KOPT-K1 (cell line): Measurements from ENCODE around the gene DLEC1.
A peak's percentile ranks its signal among the peaks of the same experiment; 100 is the strongest.
"Not testable (repeated sequence)": the region's sequence is repeated elsewhere in the genome, so short reads cannot be mapped to it uniquely, and the experiment has no call there.

Source experiments
- H3K27ac ChIP-seq: fragments of 200-600 bp; sonication (generic); 2 replicates; pipeline ENCODE4 v1.5.1; 2016; ENCODE audit warnings: antibody characterized with exemption, mild to moderate bottlenecking, low read depth, low read length; ENCODE audit not compliant: poor library complexity, severe bottlenecking
- H3K36me3 ChIP-seq: fragments of 200-600 bp; sonication (generic); 2 replicates; pipeline ENCODE4 v1.5.1; 2017; ENCODE audit warnings: antibody characterized with exemption, mild to moderate bottlenecking, low read length, moderate library complexity; ENCODE audit not compliant: insufficient read depth
- H3K9me3 ChIP-seq: fragments of 200-600 bp; sonication (generic); 2 replicates; pipeline ENCODE4 v1.5.1; 2017; ENCODE audit warnings: antibody characterized with exemption, low read length, mild to moderate bottlenecking; ENCODE audit not compliant: insufficient read depth, poor library complexity, severe bottlenecking

Gene DLEC1

DNA sequence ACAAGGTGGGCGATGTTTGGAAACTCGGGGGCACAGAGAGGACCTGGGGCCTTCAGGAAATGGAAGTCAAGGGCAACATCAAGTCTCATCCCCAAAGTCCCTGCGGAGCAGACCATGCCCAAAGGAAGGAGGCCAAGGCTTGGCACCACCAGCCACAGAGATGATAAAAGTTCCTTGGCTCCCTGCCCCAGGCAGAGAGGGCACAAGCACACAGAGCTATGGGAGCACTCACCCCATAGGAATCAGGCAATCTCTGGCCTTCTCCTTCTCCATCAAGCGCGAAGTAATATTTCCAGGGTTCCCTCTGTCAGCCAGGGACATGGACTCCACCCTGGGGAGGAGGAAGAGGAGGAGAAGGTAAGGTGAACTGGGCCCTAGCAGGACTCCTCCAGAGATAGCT, 90.0 kb downstream of the DLEC1 start:
- no peaks in the 10 kb centered on the region for H3K9me3 ChIP-seq
- no peak overlapping the region for H3K27ac ChIP-seq
- H3K36me3 ChIP-seq = peaks cover 98% of the 10 kb centered on the region

DNA sequence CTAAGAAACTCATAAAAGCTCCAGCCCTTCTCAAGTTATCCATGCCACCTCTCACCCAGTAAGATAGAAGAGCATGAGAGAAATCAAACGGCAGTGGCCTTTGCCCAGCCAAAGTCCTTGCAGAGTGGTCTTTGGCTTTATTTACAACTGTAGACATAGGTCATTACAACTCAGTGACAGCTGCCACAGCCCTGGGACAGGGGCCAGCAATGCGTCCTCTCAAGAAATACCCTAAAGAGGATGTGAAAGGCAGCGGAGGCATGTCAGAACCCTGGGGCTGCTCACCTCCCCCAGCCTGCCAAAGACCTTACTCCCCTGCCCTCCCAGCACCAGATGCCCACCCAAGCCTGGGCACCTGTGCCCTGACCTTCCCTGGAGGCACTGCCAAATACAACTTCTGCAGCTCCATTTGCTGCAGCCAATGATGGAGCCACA, 91.6 kb downstream of the DLEC1 start:
- Histone ChIP-seq H3K27ac (no peak overlapping the region), H3K36me3 (peaks cover 95% of the 10 kb centered on the region), H3K9me3 (no peaks in the 10 kb centered on the region)

DNA sequence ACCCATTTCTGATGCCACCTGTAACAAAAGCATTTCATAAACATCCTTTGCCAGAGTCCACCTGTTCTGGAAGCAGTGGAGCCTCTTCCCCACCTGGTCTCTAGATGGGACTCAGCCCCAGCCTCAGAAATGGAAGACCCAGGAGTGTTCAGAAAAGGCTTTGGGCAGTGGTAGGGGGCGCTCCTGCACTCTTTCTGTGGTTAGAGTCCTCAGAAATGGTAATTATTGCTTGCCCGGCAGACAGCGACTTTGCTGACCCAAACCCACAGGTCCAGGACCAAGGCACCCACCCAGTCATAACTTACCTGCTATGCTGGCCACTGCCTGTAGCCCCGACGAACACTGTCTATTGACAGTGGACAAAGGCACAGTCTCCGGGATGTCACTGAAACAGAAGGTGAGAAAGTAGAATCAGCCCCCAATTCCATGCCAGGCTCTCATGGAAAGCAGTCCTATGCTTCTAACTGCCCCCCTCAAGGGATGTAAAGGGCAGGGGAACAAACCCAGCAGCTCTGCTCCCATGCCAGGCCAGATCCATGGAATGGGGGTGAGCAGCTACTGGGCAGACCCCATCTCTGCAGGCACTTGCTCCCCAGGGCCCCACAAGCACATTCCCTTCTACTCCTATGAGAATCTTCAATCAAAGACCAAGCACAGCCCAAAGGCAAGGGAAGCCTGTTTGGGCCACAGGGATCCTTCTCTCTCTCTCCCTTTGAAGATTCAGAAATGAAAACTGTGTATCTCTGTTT, 92.8 kb downstream of the DLEC1 start:
- peaks cover 83% of the 10 kb centered on the region for H3K36me3 ChIP-seq
- no peaks in the 10 kb centered on the region for H3K9me3 ChIP-seq
- no peak overlapping the region for H3K27ac ChIP-seq

DNA sequence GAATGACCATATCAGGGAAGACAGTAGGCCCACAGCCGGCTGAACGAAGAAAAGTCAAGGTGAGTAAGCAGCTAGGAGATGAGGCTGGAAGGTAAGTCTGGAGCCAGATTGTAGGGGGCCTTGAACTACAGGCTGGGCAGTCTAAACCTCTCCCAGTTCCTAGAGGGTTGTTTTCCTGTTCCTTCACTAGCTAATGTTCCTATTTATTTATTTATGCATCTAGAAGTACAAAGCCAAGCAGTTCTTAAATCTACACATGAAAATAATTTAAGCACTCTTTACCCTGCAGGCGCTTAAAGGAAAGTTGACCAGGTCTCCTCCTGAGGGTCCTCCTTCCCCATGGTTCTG, 94.2 kb downstream of the DLEC1 start:
- Histone ChIP-seq H3K9me3 (no peaks in the 10 kb centered on the region), H3K36me3 (peaks cover 70% of the 10 kb centered on the region), H3K27ac (no peak overlapping the region)

DNA sequence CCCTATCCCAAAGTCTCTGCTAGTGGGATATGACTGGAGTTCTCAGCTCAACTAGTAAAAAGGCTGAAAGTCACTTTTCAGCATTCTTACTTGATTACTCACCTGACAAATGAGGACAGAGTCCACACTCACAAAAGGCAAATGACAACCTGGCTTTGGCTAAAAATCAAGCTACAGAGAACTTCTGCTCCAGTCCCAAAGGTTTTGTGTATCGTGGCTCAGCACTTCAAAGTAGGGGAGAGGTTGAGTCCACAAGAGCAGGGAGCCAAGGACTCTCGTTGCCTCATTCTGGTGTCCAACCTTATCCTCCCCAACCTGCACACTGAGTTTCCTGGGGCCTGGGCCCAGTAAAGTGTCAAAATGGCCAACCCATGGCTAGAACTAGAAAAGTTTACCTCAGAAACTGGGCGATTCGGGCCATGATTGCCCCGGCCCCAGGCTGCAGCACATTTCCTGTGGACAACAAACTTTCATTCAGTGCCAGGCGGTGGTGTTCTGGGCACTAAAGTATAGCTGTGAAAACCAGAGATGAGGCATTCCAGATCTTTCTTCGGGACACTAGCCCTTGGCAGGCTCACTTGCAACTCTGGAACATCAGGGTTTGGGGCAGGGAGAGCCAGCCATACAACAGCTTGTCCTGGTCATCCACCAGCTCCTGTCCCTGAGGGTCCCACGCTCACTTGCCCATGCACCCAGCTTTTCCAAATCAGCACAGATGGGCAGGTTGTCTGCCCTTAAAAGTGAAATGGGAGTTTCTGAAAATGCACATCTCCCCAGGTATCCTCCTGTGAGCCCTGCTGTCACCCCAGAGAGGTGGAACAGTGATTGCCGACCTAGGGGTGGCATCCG, 94.8 kb downstream of the DLEC1 start:
- Histone ChIP-seq H3K36me3 (peaks cover 64% of the 10 kb centered on the region), H3K9me3 (no peaks in the 10 kb centered on the region), H3K27ac (no peak overlapping the region)

DNA sequence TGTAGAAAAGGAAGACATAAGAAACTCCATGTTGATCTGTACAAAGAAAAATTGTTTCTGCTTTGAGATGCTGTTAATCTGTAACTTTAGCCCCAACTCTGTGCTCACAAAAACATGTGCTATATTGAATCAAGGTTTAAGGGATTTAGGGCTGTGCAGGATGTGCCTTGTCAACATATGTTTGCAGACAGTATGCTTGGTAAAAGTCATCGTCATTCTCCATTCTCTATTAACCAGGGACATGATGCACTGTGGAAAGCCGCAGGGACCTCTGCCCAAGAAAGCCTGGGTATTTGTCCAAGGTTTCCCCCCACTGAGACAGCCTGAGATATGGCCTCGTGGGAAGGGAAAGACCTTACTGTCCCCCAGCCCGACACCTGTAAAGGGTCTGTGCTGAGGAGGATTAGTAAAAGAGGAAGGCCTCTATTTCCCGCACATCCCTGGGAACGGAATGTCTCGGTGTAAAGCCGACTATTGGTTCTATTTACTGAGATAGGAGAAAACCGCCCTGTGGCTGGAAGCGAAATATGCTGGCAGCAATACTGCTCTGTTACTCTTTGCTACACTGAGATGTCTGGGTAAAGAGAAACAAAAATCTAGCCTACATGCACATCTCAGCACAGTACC, 95.6 kb downstream of the DLEC1 start:
- H3K27ac ChIP-seq, H3K9me3 ChIP-seq: not testable (repeated sequence)
- H3K36me3 ChIP-seq = peaks cover 56% of the 10 kb centered on the region

DNA sequence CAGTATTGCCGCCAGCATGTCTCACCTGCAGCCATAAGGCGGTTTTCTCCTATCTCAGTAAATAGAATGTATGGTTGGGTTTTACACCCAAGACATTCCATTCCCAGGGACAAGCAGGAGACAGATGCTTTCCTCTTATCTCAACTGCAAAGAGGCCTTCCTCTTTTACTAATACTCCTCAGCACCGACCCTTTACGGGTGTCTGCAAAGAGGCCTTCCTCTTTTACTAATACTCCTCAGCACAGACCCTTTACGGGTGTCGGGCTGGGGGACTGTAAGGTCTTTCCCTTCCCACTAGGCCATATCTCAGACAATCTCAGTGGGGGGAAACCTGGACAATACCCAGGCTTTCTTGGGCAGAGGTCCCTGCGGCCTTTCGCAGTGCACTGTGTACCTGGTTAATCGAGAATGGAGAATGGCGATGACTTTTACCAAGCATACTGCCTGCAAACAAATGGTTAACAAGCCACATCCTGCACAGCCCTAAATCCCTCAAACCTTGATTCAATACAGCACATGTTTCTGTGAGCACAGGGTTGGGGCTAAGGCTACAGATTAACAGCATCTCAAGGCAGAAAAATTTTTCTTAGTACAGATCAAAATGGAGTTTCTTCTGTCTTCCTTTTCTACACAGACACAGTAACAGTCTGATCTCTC, 96.7 kb downstream of the DLEC1 start:
- H3K36me3 ChIP-seq = peaks cover 57% of the 10 kb centered on the region

DNA sequence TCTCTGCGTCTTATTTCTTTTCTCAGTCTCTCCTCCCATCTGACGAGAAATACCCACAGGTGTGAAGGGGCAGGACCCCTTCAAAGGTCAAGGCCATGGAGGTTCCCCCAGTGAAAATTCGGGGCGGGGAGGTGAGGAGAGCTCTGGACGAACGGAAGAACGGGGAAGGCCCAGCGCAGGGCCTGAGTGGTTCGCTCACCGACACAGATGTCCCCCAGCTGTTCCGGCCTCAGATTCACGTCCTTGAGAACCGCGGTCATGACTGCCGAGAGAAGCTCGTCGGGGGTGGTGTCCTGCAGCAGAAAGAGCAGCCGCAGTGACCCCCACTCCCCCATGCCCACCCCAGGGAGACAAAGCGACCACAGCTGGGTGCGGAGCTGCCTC, 97.4 kb downstream of the DLEC1 start:
- H3K36me3 ChIP-seq = peaks cover 57% of the 10 kb centered on the region
- peak overlapping the region; percentile 86 for H3K27ac ChIP-seq
- no peaks in the 10 kb centered on the region for H3K9me3 ChIP-seq

More for the DNA sequence above, 96.7 kb downstream of the DLEC1 start:
- peak overlapping the region; percentile 86 for H3K27ac ChIP-seq
- H3K9me3 ChIP-seq = not testable (repeated sequence)

DNA sequence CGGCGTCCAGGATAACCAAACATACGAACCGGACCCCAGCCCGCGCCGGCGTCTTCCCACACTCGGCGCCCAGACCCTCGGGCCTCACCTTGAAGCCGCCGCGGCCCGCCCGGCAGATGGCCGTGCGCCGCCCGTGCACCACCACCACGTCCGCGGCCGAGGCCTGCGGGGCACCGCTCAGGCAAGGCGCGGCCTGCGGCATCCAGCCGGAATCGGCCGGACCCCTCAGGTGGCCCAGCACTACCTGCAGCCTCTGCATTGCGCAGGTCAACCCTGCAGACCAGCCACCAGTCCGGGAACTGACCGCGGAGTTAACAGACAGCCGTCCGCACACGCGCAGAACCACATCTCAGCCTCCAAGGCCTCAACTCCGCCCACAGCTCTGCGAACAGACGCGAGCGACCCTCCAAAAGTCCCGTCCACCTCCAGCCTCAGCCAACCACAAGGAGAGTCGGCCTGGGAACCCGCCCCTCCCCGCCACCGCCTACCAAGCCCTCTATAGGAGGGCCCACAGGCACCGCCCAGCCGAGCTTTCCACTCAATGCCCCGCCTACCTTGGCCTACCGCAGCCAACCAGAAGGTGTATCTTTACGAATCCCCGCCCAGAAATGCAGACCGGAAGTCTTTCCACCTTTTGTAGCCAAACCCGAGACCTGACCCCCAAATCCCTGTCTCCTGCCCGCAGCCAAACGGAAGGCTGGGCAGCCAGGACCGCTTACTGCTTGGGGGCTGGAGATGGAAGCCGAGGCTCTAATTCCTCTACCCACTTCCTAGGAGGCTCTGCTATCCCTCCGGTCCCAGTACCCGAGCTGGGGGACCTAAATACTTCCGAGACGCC, 98.0 kb downstream of the DLEC1 start, which contains the start of gene ACAA1:
ACAA1 (minus strand) TSS at position 351 of the 838 bp plus-strand sequence; CDS start at position 259, 92 bp downstream.
- H3K9me3 ChIP-seq = no peaks in the 10 kb centered on the region
- H3K27ac ChIP-seq = peak within 1 kb of the TSS; percentile 86
- H3K36me3 ChIP-seq = peaks cover 57% of the 10 kb centered on the region

DNA sequence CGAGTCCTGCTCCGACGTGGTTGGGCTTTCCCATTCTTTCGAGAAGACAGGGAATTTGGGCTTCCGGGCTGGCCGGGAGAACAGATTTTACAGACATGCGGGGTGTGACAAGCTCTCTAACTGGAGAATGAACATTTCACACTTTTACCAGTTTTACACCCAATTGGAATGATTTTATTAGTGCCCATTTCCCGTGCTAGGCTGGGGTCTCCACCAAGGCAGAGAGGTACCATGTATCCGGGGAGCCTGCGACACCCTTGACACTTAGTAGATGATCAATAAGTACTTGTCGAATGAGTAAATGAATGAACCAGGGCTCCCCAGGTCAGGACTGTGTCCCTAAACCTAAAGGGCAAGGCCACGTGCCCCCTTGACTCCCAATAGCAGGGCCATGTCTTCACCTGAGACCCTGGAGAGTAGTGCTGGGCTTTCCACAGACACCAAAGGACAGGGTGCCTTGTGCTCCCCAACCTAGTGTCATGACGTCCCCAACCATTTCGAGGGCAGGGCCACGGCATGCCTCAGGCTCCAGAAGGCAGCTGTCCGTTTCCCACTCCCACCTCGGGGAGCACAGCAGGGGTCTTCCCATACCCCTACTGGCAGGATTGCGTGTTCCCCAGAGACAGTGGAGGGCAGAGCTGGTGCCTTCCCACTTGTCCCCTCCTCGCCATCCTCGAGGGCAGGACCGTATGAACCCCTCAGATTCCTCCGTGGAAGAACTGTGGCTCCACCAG, 98.8 kb downstream of the DLEC1 start:
- peak overlapping the region; percentile 86 for H3K27ac ChIP-seq

DNA sequence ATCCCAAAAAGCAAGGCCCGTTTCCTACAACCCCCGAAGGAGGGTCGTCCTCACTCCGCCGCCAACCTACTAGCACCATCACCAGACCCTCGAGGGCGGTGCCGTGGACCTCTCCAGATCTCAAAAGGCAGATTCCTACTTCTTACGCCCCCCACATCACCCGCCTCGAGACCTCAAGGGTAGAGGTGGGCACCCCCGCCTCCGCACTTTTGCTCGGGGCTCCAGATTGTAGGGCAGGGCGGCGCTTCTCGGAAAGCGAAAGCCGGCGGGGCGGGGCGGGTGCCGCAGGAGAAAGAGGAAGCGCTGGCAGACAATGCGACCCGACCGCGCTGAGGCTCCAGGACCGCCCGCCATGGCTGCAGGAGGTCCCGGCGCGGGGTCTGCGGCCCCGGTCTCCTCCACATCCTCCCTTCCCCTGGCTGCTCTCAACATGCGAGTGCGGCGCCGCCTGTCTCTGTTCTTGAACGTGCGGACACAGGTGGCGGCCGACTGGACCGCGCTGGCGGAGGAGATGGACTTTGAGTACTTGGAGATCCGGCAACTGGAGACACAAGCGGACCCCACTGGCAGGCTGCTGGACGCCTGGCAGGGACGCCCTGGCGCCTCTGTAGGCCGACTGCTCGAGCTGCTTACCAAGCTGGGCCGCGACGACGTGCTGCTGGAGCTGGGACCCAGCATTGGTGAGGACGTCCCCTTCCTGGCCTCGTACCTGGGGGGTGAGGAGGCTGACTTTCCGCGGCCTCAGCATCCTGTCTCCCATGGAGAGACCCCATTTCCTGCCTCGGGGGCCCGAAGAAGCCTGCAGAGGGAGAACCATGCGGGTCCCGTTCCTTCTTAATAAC, 99.6 kb downstream of the DLEC1 start, which contains the start of gene MYD88:
MYD88 (plus strand) TSS at position 313 of the 842 bp plus-strand sequence; CDS start at position 353, 40 bp downstream.
- Histone ChIP-seq H3K36me3 (peaks cover 49% of the 10 kb centered on the region), H3K9me3 (no peaks in the 10 kb centered on the region), H3K27ac (peak within 1 kb of the TSS; percentile 86)

More for the DNA sequence above, 98.8 kb downstream of the DLEC1 start:
- no peaks in the 10 kb centered on the region for H3K9me3 ChIP-seq
- peaks cover 57% of the 10 kb centered on the region for H3K36me3 ChIP-seq

DNA sequence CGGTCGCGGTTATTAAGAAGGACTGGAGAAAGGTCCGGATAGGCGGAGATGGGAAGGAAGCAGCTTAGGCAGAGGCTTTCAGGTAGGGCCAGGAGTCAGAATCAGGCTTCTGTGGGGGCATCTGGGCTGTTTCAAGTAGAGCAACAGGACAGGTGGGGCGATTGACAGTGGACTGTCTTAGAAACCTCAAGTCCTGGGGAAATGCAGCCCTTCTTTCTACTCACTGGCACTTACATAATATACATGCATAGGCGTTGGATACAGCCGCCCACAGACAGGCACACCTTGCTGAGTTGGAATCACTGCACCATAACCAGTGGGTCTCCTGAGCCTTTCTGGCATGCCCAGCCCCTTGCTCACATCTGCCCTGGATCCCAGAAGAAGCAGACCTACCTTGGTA, 100.2 kb downstream of the DLEC1 start:
- H3K9me3 ChIP-seq = no peaks in the 10 kb centered on the region
- peaks cover 43% of the 10 kb centered on the region for H3K36me3 ChIP-seq
- peak overlapping the region; percentile 86 for H3K27ac ChIP-seq

DNA sequence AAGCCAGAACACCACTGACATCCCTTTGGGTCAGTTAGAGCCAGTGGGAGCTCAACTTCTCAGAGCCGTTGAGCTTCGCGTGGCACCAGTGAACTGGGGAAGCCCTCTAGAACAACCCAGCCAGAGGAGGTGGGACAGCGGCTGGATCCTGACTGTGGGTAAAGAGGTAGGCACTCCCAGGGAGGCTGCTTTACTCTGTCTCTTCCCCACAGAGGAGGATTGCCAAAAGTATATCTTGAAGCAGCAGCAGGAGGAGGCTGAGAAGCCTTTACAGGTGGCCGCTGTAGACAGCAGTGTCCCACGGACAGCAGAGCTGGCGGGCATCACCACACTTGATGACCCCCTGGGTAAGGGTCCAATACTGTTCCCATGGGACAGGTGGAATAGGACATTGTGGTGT, 100.6 kb downstream of the DLEC1 start:
- H3K9me3 ChIP-seq = no peaks in the 10 kb centered on the region
- H3K36me3 ChIP-seq = peaks cover 39% of the 10 kb centered on the region
- peak overlapping the region; percentile 86 for H3K27ac ChIP-seq
